ENCODE measurements around the gene SMG5. TPM values are rescaled to one million over a fixed set of nuclear protein-coding genes. Genes with fewer than 3 reads are reported as not detected.

The SMG5 gene
- total RNA-seq, 2 experiments from 2014 or later: 89.4 to 103 TPM

DNA sequence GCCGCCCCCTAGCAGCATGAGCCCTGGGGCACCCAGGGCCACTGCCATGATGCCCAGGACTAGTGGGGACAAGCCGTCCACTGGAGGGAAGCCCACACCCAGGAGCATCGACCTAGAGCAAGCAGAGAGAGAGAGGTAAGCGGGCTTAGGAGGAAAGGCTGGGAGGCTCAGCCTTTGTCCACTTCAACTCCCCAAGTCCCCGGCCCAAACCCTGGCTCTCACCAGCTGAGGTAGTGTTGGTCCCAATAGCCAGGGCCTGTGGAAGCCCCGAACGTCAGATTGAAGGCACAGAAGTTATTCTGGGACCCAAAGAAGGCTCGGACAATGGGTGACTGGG lies 10.4 kb upstream of the SMG5 start:
- H3K4me3 Mint-ChIP-seq: no peak overlapping the region
- ATAC-seq (no peak), DNase-seq (no peak)
- CTCF ChIA-PET: no interaction called here
- no peak overlapping the region for H3K27ac Mint-ChIP-seq
- H3K27me3 Mint-ChIP-seq: no peaks in the 10 kb centered on the region
- no peaks in the 10 kb centered on the region for H3K9me3 Mint-ChIP-seq (ENCODE audit: low read depth)
- peaks cover 18% of the 10 kb centered on the region for H3K4me1 Mint-ChIP-seq
- peaks cover 8% of the 10 kb centered on the region for H3K36me3 Mint-ChIP-seq

- DNase-seq: no peak
- no peak overlapping the region for H3K27ac Mint-ChIP-seq
- no peak overlapping the region for H3K4me3 Mint-ChIP-seq
- ATAC-seq: no peak
- H3K36me3 Mint-ChIP-seq: peaks cover 8% of the 10 kb centered on the region
- H3K9me3 Mint-ChIP-seq (ENCODE audit: low read depth): no peaks in the 10 kb centered on the region
- no peaks in the 10 kb centered on the region for H3K27me3 Mint-ChIP-seq
- CTCF ChIA-PET: interaction anchor here (0.5 kb wide), 1 partner anchor 803 kb away, joined by 3 read pairs; no protein-coding TSS in a partner anchor
- H3K4me1 Mint-ChIP-seq: peaks cover 18% of the 10 kb centered on the region
Measured at GRCh38 chr1:156291226-156292061, 8.8 kb upstream of the SMG5 start.

DNA sequence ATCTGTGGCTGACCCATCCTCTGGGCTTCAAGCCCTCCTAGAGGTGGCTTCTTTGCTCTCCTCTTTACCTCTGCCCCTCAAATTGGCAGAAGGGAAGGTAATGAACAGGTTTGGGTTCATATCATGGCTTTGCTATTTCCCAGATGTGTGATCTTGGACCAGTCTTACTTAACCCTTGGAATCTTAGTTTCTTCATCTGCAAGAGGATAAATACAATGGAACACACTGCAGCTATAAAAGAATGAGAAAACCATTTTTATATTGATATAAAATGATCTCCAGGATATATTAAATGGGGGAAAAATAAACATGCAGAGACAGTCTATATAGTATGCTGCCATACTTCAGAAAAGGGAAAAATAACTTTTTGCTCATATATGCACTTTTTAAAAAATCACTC lies 7.2 kb upstream of the SMG5 start:
- no peak overlapping the region for H3K27ac Mint-ChIP-seq
- H3K36me3 Mint-ChIP-seq: peaks cover 8% of the 10 kb centered on the region
- H3K4me3 Mint-ChIP-seq: no peak overlapping the region
- CTCF ChIA-PET: interaction anchor here (0.6 to 0.7 kb wide), 2 partner anchors 29 to 173 kb away, joined by 3 read pairs; no protein-coding TSS in a partner anchor
- no peaks in the 10 kb centered on the region for H3K27me3 Mint-ChIP-seq
- no peak for ATAC-seq
- peaks cover 7% of the 10 kb centered on the region for H3K4me1 Mint-ChIP-seq
- H3K9me3 Mint-ChIP-seq (ENCODE audit: low read depth): no peaks in the 10 kb centered on the region
- no peak for DNase-seq

GRCh38 chr1:156286061-156286460 lies 3.4 kb upstream of the SMG5 start:
- no peak overlapping the region for H3K27ac Mint-ChIP-seq
- CTCF ChIA-PET: interaction anchor here (5.5 kb wide), 1 partner anchor 33 kb away, joined by 19 read pairs; no protein-coding TSS in a partner anchor
- ATAC-seq (no peak), DNase-seq (no peak)
- peaks cover 5% of the 10 kb centered on the region for H3K36me3 Mint-ChIP-seq
- H3K27me3 Mint-ChIP-seq: no peaks in the 10 kb centered on the region
- H3K4me3 Mint-ChIP-seq: no peak overlapping the region
- no peaks in the 10 kb centered on the region for H3K9me3 Mint-ChIP-seq (ENCODE audit: low read depth)
- H3K4me1 Mint-ChIP-seq: peaks cover 26% of the 10 kb centered on the region

- H3K4me1 Mint-ChIP-seq: peaks cover 32% of the 10 kb centered on the region
- ATAC-seq (no peak), DNase-seq (no peak)
- H3K36me3 Mint-ChIP-seq: peaks cover 5% of the 10 kb centered on the region
- H3K27ac Mint-ChIP-seq: no peak overlapping the region
- CTCF ChIA-PET: interaction anchor here (0.9 to 5.5 kb wide), 3 partner anchors 10 to 34 kb away, joined by 4 to 19 read pairs (median 4); partner anchors contain the start of gene GLMP
- H3K9me3 Mint-ChIP-seq (ENCODE audit: low read depth): no peaks in the 10 kb centered on the region
- H3K4me3 Mint-ChIP-seq: no peak overlapping the region
- no peaks in the 10 kb centered on the region for H3K27me3 Mint-ChIP-seq
Measured at GRCh38 chr1:156285437-156285836, 2.8 kb upstream of the SMG5 start.

DNA sequence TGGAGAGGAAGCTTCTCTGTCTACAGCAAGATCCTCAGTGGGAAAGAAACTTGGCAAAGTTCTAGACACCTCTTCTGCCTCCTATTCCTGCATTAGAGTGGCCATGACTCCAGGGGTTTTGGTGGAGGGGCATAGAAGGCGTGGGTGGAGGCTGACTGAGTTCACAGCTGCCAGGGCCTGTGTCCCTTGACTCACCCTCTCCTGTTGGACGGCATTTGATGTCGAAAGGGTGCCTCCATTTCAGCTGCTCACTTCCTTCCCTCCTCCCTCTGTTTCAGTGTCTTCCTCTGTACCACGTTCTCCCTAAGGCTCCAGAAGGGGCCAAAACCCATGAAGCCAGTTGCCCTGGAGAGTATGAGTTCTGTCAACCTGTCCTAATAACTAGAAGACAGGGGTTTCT lies 2.1 kb upstream of the SMG5 start:
- no peak overlapping the region for H3K4me3 Mint-ChIP-seq
- H3K27me3 Mint-ChIP-seq: no peaks in the 10 kb centered on the region
- no peak overlapping the region for H3K27ac Mint-ChIP-seq
- ATAC-seq (no peak), DNase-seq (no peak)
- peaks cover 38% of the 10 kb centered on the region for H3K4me1 Mint-ChIP-seq
- peaks cover 7% of the 10 kb centered on the region for H3K36me3 Mint-ChIP-seq
- H3K9me3 Mint-ChIP-seq (ENCODE audit: low read depth): no peaks in the 10 kb centered on the region
- CTCF ChIA-PET: interaction anchor here (0.9 to 5.5 kb wide), 4 partner anchors 10 to 59 kb away, joined by 4 to 24 read pairs (median 12); partner anchors contain the start of gene GLMP

- H3K36me3 Mint-ChIP-seq: peaks cover 8% of the 10 kb centered on the region
Measured at GRCh38 chr1:156284112-156284511, 1.5 kb upstream of the SMG5 start, which contains the start of gene TMEM79. TMEM79 (plus strand) TSS chr1:156284325; CDS start chr1:156285227, 902 bp downstream.

DNA sequence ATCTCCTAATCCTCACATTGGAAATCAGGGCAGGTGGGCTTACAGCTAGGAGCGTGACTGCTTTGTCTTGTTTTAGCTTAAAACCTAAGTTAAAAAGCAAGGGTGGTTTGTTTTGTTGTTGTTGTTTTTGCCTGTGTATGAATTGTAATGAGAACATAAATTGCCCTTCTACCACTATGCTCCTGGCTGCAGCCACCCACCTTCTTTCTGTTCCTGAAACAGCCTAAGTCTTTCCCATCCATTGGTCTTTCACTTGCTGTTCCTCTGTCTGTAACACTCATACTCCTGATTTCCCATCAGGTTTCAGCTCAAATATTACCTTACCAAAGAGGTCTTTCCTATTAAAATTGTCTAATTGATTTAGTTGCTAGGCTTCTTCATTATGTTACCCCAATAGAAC lies 896 bp upstream of the SMG5 start:
- Mint-ChIP-seq H3K36me3 (peaks cover 7% of the 10 kb centered on the region), H3K27ac (peak overlapping the region; percentile 91), H3K4me1 (peaks cover 39% of the 10 kb centered on the region), H3K27me3 (no peaks in the 10 kb centered on the region), H3K4me3 (peak overlapping the region; percentile 94), H3K9me3 (ENCODE audit: low read depth) (no peaks in the 10 kb centered on the region)
- CTCF ChIA-PET: interaction anchor here (0.6 to 5.5 kb wide), 15 partner anchors 9 to 360 kb away, joined by 3 to 24 read pairs (median 4); no protein-coding TSS in a partner anchor
- DNase-seq: no peak
- no peak for ATAC-seq

More at GRCh38 chr1:156284112-156284511, 1.5 kb upstream of the SMG5 start, which contains the start of gene TMEM79:
- no peaks in the 10 kb centered on the region for H3K9me3 Mint-ChIP-seq (ENCODE audit: low read depth)
- DNase-seq (no peak), ATAC-seq (no peak)
- H3K27ac Mint-ChIP-seq: peak within 1 kb of the TSS; percentile 91
- no peaks in the 10 kb centered on the region for H3K27me3 Mint-ChIP-seq
- CTCF ChIA-PET: interaction anchor here (0.6 to 5.5 kb wide), 5 partner anchors 9 to 1074 kb away, joined by 3 to 24 read pairs (median 11); no protein-coding TSS in a partner anchor
- H3K4me3 Mint-ChIP-seq: peak within 1 kb of the TSS; percentile 94
- peaks cover 39% of the 10 kb centered on the region for H3K4me1 Mint-ChIP-seq

- Mint-ChIP-seq H3K27me3 (no peaks in the 10 kb centered on the region), H3K4me3 (peak overlapping the region; percentile 94), H3K4me1 (peaks cover 39% of the 10 kb centered on the region), H3K9me3 (ENCODE audit: low read depth) (no peaks in the 10 kb centered on the region), H3K27ac (peak overlapping the region; percentile 91), H3K36me3 (peaks cover 18% of the 10 kb centered on the region)
- DNase-seq: peak; percentile 46
- no peak for ATAC-seq
- CTCF ChIA-PET: interaction anchor here (0.5 to 5.5 kb wide), 17 partner anchors 15 to 253 kb away, joined by 3 to 24 read pairs (median 4); partner anchors contain the start of gene PMF1
Measured at GRCh38 chr1:156281693-156282478, 739 bp downstream of the SMG5 start.

DNA sequence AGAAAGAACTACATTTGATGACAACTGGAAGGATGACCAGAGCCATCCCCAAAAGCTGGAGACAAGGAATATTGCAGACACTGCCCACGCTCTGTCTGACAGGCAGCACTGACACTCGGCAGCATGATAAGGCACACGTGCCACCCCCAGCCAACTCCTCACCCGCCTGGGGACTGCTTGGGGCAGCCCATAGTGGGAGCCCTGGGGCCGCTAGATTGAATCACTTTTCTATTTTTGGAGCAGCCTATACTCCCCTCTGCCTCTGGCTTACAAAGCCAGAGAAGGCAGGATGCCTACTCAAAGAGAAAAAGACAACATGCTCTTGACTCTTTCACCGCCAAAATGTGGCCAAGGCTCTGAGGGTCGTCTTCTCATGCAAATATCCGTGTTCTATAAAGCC lies 1.3 kb downstream of the SMG5 start:
- DNase-seq (peak; percentile 80), ATAC-seq (peak; percentile 45)
- no peaks in the 10 kb centered on the region for H3K9me3 Mint-ChIP-seq (ENCODE audit: low read depth)
- peak overlapping the region; percentile 94 for H3K4me3 Mint-ChIP-seq
- H3K36me3 Mint-ChIP-seq: peaks cover 24% of the 10 kb centered on the region
- CTCF ChIA-PET: interaction anchor here (0.5 to 5.5 kb wide), 7 partner anchors 38 to 254 kb away, joined by 3 to 24 read pairs (median 7); no protein-coding TSS in a partner anchor
- no peaks in the 10 kb centered on the region for H3K27me3 Mint-ChIP-seq
- H3K4me1 Mint-ChIP-seq: peaks cover 39% of the 10 kb centered on the region
- peak overlapping the region; percentile 91 for H3K27ac Mint-ChIP-seq

DNA sequence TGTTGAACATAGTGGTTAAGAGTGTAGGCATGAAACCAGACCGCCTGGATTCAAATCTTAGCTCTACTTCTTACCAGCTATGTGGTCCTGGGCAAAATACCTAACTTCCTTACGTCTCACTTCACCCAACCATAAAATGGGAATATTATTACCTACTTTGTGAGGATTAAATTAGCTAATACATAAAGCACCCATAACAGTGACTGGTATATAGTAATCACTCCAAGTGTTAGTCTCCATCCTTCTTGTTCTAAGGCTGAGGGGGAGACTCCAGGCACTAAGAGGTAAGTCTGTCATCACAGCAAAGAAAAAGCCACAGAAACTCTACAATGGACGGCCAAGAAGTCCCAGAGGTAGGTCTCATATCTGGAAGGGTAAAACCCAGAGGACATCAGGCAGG lies 2.8 kb downstream of the SMG5 start:
- H3K4me1 Mint-ChIP-seq: peaks cover 38% of the 10 kb centered on the region

DNA sequence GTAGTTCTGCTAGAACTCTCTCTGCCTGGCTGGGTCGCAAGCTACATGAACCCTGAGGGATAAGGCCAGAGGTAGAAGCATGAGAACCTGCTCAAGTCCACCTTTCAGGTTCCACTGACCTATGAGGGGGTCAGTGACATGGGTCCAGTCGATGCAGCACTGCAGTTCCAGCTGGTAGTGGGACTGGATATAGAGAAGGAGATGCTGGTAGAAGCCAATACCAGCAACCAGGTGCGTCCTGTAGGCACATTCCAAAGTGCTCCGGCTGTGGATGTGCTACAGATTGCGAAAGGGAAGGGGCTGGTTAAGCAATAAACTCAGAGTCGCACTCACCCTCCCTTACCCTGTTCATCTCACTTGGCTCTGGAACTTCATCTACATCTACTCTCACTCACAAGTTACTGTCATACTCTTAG lies 5.7 kb downstream of the SMG5 start:
- H3K4me1 Mint-ChIP-seq: peaks cover 19% of the 10 kb centered on the region
- H3K36me3 Mint-ChIP-seq: peaks cover 51% of the 10 kb centered on the region
- H3K4me3 Mint-ChIP-seq: no peak overlapping the region
- H3K9me3 Mint-ChIP-seq (ENCODE audit: low read depth): no peaks in the 10 kb centered on the region
- CTCF ChIA-PET: no interaction called here
- H3K27ac Mint-ChIP-seq: no peak overlapping the region
- no peak for DNase-seq
- no peaks in the 10 kb centered on the region for H3K27me3 Mint-ChIP-seq
- no peak for ATAC-seq

More for the DNA sequence above, 2.8 kb downstream of the SMG5 start:
- Mint-ChIP-seq H3K9me3 (ENCODE audit: low read depth) (no peaks in the 10 kb centered on the region), H3K27ac (no peak overlapping the region), H3K36me3 (peaks cover 28% of the 10 kb centered on the region), H3K27me3 (no peaks in the 10 kb centered on the region), H3K4me3 (no peak overlapping the region)
- DNase-seq (no peak), ATAC-seq (no peak)
- CTCF ChIA-PET: interaction anchor here (0.8 to 2.0 kb wide), 4 partner anchors 20 to 150 kb away, joined by 3 to 5 read pairs (median 4); no protein-coding TSS in a partner anchor

GRCh38 chr1:156276532-156276931 lies 6.1 kb downstream of the SMG5 start:
- Mint-ChIP-seq H3K27me3 (no peaks in the 10 kb centered on the region), H3K27ac (no peak overlapping the region), H3K4me1 (peaks cover 17% of the 10 kb centered on the region), H3K9me3 (ENCODE audit: low read depth) (no peaks in the 10 kb centered on the region), H3K36me3 (peaks cover 53% of the 10 kb centered on the region), H3K4me3 (no peak overlapping the region)
- DNase-seq (no peak), ATAC-seq (no peak)
- CTCF ChIA-PET: interaction anchor here (0.8 kb wide), 1 partner anchor 55 kb away, joined by 6 read pairs; no protein-coding TSS in a partner anchor
